Medulla oblongata (tissue), 1 donor: Measurements from ENCODE around the gene PARD3.
"Not testable (repeated sequence)": the region's sequence is repeated elsewhere in the genome, so short reads cannot be mapped to it uniquely, and the experiment has no call there.

Experiments used
- DNase-seq: peaks from one replicate; pipeline ENCODE4 v3.0.0-alpha.2; 2015; ENCODE audit errors: extremely low spot score

PARD3 gene

GRCh38 chr10:34650156-34650555 lies 164.9 kb downstream of the PARD3 start:
- no peak for DNase-seq

- no peak for DNase-seq
Observed at GRCh38 chr10:34649385-34649784, 165.7 kb downstream of the PARD3 start.

- no peak for DNase-seq
Observed at GRCh38 chr10:34648919-34649318, 166.2 kb downstream of the PARD3 start.

- no peak for DNase-seq
Observed at GRCh38 chr10:34647875-34648865, 166.9 kb downstream of the PARD3 start.

- DNase-seq: no peak
Observed at GRCh38 chr10:34647160-34647559, 167.9 kb downstream of the PARD3 start.

GRCh38 chr10:34646331-34646730 lies 168.8 kb downstream of the PARD3 start:
- DNase-seq: no peak

GRCh38 chr10:34644815-34645214 lies 170.3 kb downstream of the PARD3 start:
- not testable (repeated sequence) for DNase-seq

GRCh38 chr10:34644224-34644623 lies 170.9 kb downstream of the PARD3 start:
- DNase-seq: no peak

GRCh38 chr10:34643620-34644019 lies 171.5 kb downstream of the PARD3 start:
- no peak for DNase-seq

GRCh38 chr10:34641913-34642558 lies 173.1 kb downstream of the PARD3 start:
- DNase-seq: no peak

- DNase-seq: no peak
Observed at GRCh38 chr10:34641147-34641912, 173.8 kb downstream of the PARD3 start.

- peak; percentile 89 for DNase-seq
Observed at GRCh38 chr10:34638406-34639054, 176.6 kb downstream of the PARD3 start.

GRCh38 chr10:34637418-34637911 lies 177.6 kb downstream of the PARD3 start:
- DNase-seq: peak; percentile 73

GRCh38 chr10:34635111-34635510 lies 180.0 kb downstream of the PARD3 start:
- DNase-seq: no peak

- DNase-seq: no peak
Observed at GRCh38 chr10:34633374-34633773, 181.7 kb downstream of the PARD3 start.

- DNase-seq: no peak
Observed at GRCh38 chr10:34629084-34629483, 186.0 kb downstream of the PARD3 start.

GRCh38 chr10:34628174-34628796 lies 186.8 kb downstream of the PARD3 start:
- no peak for DNase-seq

GRCh38 chr10:34627741-34628140 lies 187.4 kb downstream of the PARD3 start:
- no peak for DNase-seq

GRCh38 chr10:34627331-34627730 lies 187.8 kb downstream of the PARD3 start:
- no peak for DNase-seq

GRCh38 chr10:34626158-34626880 lies 188.8 kb downstream of the PARD3 start:
- no peak for DNase-seq
